ENCODE results near the gene TBX19. TPM values are rescaled to one million over a fixed set of nuclear protein-coding genes. Genes with fewer than 3 reads are reported as not detected.

TBX19 gene
- total RNA-seq, 1 experiment from 2014 or later = 3.0 TPM

DNA sequence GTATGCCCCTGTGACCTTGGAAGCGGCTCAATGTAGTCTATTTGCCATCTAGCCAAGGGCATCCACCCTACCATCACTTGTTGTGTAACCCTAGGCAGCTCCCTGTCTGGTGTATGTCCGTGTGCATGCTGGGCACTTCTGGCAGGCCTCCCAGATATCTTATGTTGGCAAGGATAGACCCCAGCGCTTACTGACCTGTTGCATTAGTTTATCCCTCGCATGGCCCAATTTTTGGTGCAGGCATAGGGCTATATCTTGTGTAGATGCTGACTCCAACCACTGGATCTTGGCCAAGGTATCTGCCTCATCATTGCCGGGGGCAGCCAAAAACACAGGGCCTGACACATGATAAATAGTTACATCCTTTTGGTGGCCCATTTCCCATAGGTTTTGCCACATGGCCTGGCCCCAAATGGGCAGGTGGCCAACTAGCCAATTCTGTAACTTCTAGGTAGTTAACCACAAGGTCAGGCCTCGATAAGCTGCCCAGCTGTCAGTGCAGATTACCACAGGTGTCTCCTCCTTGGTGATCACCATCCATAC, 14.0 kb upstream of the TBX19 start:
- Histone ChIP-seq H2AFZ (ENCODE audit: low read depth, low read length, poor library complexity, severe bottlenecking) (no peak overlapping the region), H3K4me3 (replicated peaks in 1 of 2; ENCODE audit: low read depth in 1 of 2, low read length in 2 of 2) (no peak overlapping the region), H3K36me3 (ENCODE audit: control insufficient read depth in 1 of 2, insufficient read depth in 2 of 2, low read length in 2 of 2) (no peaks in the 10 kb centered on the region), H3K9me2 (ENCODE audit: insufficient read depth) (no peaks in the 10 kb centered on the region), H3K9me3 (ENCODE audit: control insufficient read depth in 1 of 2, insufficient read depth in 1 of 2, low read depth in 1 of 2, low read length in 2 of 2) (no peaks in the 10 kb centered on the region; a peak in 1 of 4 replicates), H3K4me1 (ENCODE audit: control insufficient read depth in 1 of 2, insufficient read depth in 2 of 2, low read length in 2 of 2) (peaks cover 7 to 8% of the 10 kb centered on the region in 2 experiments), H3K9ac (ENCODE audit: low read length) (no peak overlapping the region), H3K27me3 (ENCODE audit: insufficient read depth, low read length) (no peaks in the 10 kb centered on the region), H3K27ac (ENCODE audit: low read depth, low read length) (no peak overlapping the region), H3K79me2 (ENCODE audit: insufficient read depth, low read length) (no peaks in the 10 kb centered on the region), H3K4me2 (ENCODE audit: low read length) (no peak overlapping the region), H4K20me1 (ENCODE audit: insufficient read depth) (no peaks in the 10 kb centered on the region)
- no peak for ATAC-seq
- DNase-seq (ENCODE audit: low read depth, low spot score) = no peak
- ChIA-PET RAD21 (ENCODE audit: low non-redundant PET in 1 of 2, low total read pairs in 2 of 2, uncharacterized antibody in 2 of 2, unreplicated experiment in 2 of 2) (no interaction called here), POLR2A (no interaction called here), CTCF (no interaction called here)
- no TSS peak for BruUV-seq (replicated peaks)
- TF ChIP-seq TCF7L2 (IDR thresholded peaks at IDR 0.05; ENCODE audit: borderline replicate concordance, extremely low read depth, insufficient read depth, insufficient read length) (no peak), JUND (IDR thresholded peaks at IDR 0.05) (no peak), EZH2phosphoT487 (IDR thresholded peaks at IDR 0.05; ENCODE audit: borderline replicate concordance) (no peak), POLR2AphosphoS5 (IDR thresholded peaks at IDR 0.05; ENCODE audit: low read depth, low read length) (no peak), POLR2A (IDR thresholded peaks at IDR 0.05; ENCODE audit: borderline replicate concordance, extremely low read depth, insufficient read depth, insufficient read length) (no peak), CBX3 (IDR thresholded peaks at IDR 0.05; ENCODE audit: low read depth) (no peak), SIN3A (IDR thresholded peaks at IDR 0.05; ENCODE audit: low read depth) (no peak), CEBPB (IDR thresholded peaks at IDR 0.05; ENCODE audit: low read depth) (no peak)
- TF ChIP-seq, protein P1, sequence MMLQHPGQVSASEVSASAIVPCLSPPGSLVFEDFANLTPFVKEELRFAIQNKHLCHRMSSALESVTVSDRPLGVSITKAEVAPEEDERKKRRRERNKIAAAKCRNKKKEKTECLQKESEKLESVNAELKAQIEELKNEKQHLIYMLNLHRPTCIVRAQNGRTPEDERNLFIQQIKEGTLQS (IDR thresholded peaks at IDR 0.05) = no peak
- TF ChIP-seq, protein P2, sequence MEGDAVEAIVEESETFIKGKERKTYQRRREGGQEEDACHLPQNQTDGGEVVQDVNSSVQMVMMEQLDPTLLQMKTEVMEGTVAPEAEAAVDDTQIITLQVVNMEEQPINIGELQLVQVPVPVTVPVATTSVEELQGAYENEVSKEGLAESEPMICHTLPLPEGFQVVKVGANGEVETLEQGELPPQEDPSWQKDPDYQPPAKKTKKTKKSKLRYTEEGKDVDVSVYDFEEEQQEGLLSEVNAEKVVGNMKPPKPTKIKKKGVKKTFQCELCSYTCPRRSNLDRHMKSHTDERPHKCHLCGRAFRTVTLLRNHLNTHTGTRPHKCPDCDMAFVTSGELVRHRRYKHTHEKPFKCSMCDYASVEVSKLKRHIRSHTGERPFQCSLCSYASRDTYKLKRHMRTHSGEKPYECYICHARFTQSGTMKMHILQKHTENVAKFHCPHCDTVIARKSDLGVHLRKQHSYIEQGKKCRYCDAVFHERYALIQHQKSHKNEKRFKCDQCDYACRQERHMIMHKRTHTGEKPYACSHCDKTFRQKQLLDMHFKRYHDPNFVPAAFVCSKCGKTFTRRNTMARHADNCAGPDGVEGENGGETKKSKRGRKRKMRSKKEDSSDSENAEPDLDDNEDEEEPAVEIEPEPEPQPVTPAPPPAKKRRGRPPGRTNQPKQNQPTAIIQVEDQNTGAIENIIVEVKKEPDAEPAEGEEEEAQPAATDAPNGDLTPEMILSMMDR (IDR thresholded peaks at IDR 0.05 in 2 of 3, conservative IDR thresholded peaks at IDR 0.05 in 1 of 3; ENCODE audit: borderline replicate concordance in 1 of 3, insufficient read depth in 1 of 3, low read depth in 2 of 3, low read length in 2 of 3) = no peak
- intact Hi-C loops (cut with micrococcal nuclease) = no loop called here

All from HCT116 (cell line).